ENCODE data around the gene KRT20. TPM values are rescaled to one million over a fixed set of nuclear protein-coding genes. Genes with fewer than 3 reads are reported as not detected.

The KRT20 gene
- total RNA-seq, 4 donors from 2014 or later: not detected

GRCh38 chr17:40886090-40886489, 1.0 kb upstream of the KRT20 start:
- TF ChIP-seq CTCF (IDR thresholded peaks at IDR 0.05) (no peak), POLR2A (IDR thresholded peaks at IDR 0.05) (no peak)
- WGBS, 2 donors: 51 to 69% methylated on average over 2 of the region's 3 CpGs
- Histone ChIP-seq H3K27me3 (peaks cover 0 to 50% (median 0%) of the 10 kb centered on the region in 4 donors), H3K4me1 (peaks cover 0 to 11% (median 0%) of the 10 kb centered on the region in 3 donors), H3K4me3 (no peak overlapping the region), H3K36me3 (no peaks in the 10 kb centered on the region), H3K27ac (no peak overlapping the region), H3K9me3 (no peaks in the 10 kb centered on the region)
- DNase-seq: no peak
- intact Hi-C loops (cut with DNase I): no loop called here

DNA sequence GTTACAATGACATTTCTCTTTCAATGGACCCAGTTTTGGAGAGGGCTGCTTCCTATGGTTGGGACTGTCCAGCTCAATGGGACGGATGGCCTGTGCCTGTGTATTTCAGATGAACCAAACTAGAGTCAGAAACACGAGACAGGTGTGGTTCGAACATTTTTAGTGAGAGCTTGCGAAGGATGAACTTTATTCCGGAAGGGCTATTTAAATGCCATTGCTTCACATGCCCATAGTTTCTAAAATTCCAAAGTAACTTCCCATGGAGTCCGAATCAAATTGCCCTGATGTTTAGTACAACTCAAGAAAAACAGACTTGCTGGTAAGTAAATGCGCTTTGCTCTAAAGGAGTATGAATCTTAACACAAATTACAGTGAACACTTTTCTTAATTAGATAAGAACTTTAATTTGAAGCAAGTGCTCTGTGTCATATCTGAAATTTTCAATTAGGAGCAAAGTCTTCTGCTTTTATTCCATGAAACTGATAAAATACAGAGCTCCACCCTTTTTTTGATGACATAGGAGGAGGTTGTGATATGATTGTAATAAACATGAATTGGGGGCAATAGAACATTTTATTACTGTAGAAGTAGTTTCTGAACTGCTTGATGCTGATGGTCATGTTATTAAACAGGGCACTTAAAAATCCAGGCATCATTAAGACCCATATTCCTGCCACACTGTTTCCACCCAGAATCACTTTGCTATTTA, 1.3 kb downstream of the KRT20 start:
- WGBS, 2 donors: 89 to 94% methylated on average over 7 of the region's 7 CpGs
- peaks cover 0 to 5% (median 0%) of the 10 kb centered on the region in 3 donors for H3K4me1 ChIP-seq
- no peak overlapping the region for H3K27ac ChIP-seq

GRCh38 chr17:40883031-40883430, 2.0 kb downstream of the KRT20 start:
- TF ChIP-seq POLR2A (IDR thresholded peaks at IDR 0.05): no peak
- DNase-seq: no peak
- intact Hi-C loops (cut with DNase I): no loop called here
- H3K36me3 ChIP-seq: no peaks in the 10 kb centered on the region
- no peak overlapping the region for H3K4me3 ChIP-seq
- no peaks in the 10 kb centered on the region for H3K9me3 ChIP-seq
- WGBS, 2 donors: 81 to 84% methylated on average over 1 of the region's 1 CpG
- H3K4me1 ChIP-seq: peaks cover 0 to 5% (median 0%) of the 10 kb centered on the region in 3 donors
- no peak overlapping the region for H3K27ac ChIP-seq
- H3K27me3 ChIP-seq: peaks cover 0 to 30% (median 0%) of the 10 kb centered on the region in 4 donors

More for the DNA sequence above, 1.3 kb downstream of the KRT20 start:
- TF ChIP-seq POLR2A (IDR thresholded peaks at IDR 0.05) (no peak), CTCF (IDR thresholded peaks at IDR 0.05) (no peak)
- H3K27me3 ChIP-seq: peaks cover 0 to 30% (median 0%) of the 10 kb centered on the region in 4 donors
- no peak overlapping the region for H3K4me3 ChIP-seq
- no peak for DNase-seq
- no peaks in the 10 kb centered on the region for H3K9me3 ChIP-seq
- intact Hi-C loops (cut with DNase I): no loop called here
- H3K36me3 ChIP-seq: no peaks in the 10 kb centered on the region

DNA sequence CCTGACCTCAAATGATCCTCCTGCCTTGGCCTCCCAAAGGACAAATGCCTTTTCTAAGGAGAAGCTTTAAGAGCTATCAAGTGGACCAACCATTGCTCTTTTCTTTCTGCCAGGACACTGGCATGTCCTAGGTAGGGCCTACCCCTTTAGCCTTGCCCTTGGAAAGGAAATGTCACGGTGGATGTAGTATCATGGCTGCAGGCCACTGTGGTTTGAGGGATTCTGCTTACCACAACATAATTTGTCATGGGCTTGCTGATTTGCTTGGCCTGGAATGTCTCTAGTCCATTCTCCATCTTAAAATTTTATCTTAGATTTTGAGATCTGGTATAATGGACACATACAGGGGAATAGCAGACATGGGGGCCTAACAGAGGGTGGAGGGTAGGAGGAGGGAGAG, 6.0 kb downstream of the KRT20 start:
- no peak for TF ChIP-seq POLR2A (IDR thresholded peaks at IDR 0.05)
- TF ChIP-seq CTCF (IDR thresholded peaks at IDR 0.05): no peak

DNA sequence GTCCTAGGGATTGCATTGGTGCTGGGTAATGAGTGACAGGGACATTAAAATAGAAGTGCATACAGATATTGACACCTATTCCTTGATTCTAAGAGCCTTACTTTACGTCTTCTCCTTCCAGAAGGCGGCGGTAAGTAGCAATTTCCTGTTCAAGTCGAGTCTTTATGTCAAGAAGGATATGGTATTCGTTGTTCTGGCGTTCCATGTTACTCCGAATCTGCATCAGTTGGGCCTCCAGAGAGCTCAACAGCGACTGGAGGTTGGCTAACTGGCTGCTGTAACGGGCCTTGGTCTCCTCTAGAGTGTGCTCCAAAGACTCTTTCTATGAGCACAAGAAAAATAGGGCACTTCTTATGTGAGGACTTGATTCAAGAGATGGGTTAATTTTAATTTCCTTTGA, 7.0 kb downstream of the KRT20 start:
- Histone ChIP-seq H3K9me3 (no peaks in the 10 kb centered on the region), H3K27ac (no peak overlapping the region), H3K27me3 (peaks cover 0 to 3% (median 0%) of the 10 kb centered on the region in 4 donors), H3K36me3 (no peaks in the 10 kb centered on the region), H3K4me3 (no peak overlapping the region), H3K4me1 (peaks cover 0 to 5% (median 0%) of the 10 kb centered on the region in 3 donors)
- TF ChIP-seq CTCF (IDR thresholded peaks at IDR 0.05): no peak
- no peak for TF ChIP-seq POLR2A (IDR thresholded peaks at IDR 0.05)
- intact Hi-C loops (cut with DNase I): no loop called here
- DNase-seq: no peak
- WGBS, 2 donors: 91 to 92% methylated on average over 9 of the region's 9 CpGs

More for the DNA sequence above, 6.0 kb downstream of the KRT20 start:
- peaks cover 0 to 5% (median 0%) of the 10 kb centered on the region in 3 donors for H3K4me1 ChIP-seq
- intact Hi-C loops (cut with DNase I): no loop called here
- no peak for DNase-seq
- H3K27ac ChIP-seq: no peak overlapping the region
- 84% methylated on average over 1 of the region's 1 CpG; no CpG with 5 or more reads in 1 of the 2 donors for WGBS, 2 donors
- no peaks in the 10 kb centered on the region for H3K36me3 ChIP-seq
- no peak overlapping the region for H3K4me3 ChIP-seq
- peaks cover 0 to 8% (median 0%) of the 10 kb centered on the region in 4 donors for H3K27me3 ChIP-seq
- no peaks in the 10 kb centered on the region for H3K9me3 ChIP-seq
